IMR-90 (cell line): ENCODE data around the gene TRPC4AP. TPM values are rescaled to one million over a fixed set of nuclear protein-coding genes. Genes with fewer than 3 reads are reported as not detected.

ENCODE experiments used
- ATAC-seq: fragments of 200-7000 bp; cut with Tn5 transposase; 2 replicates; pipeline ENCODE4 v1.9.1; 2020; ENCODE audit warnings: low read depth, mild to moderate bottlenecking, moderate library complexity
- BruUV-seq: library from RNA; stranded (reverse); fragments of 400-500 nt; replicated peaks from 2 replicates; lab custom pipeline; 2021; lab: Mats Ljungman, UMichigan
- CTCF ChIA-PET: fragments of 300-600 bp; formaldehyde crosslinking; extraction: SDS; loops from one replicate; lab custom pipeline; 2021; ENCODE audit warnings: antibody characterized with exemption; lab: Yijun Ruan, JAX
- POLR2A ChIA-PET: fragments of 300-600 bp; sonication (Branson Sonifier 250); formaldehyde crosslinking; loops from one replicate; lab custom pipeline; 2022; ENCODE audit warnings: antibody characterized with exemption; ENCODE audit not compliant: unreplicated experiment; lab: Charles Lee
- DNase-seq: peaks from one replicate; pipeline ENCODE4 v3.0.0; 2013
- H2AFZ ChIP-seq: replicated peaks from 2 replicates; pipeline ENCODE3; 2013; ENCODE audit warnings: low read length, mild to moderate bottlenecking; ENCODE audit not compliant: poor library complexity
- H2AK5ac ChIP-seq: 2 replicates; pipeline ENCODE4 v1.6.1; 2013; ENCODE audit warnings: low read depth, low read length, inconsistent platforms
- H2AK9ac ChIP-seq: replicated peaks from 2 replicates; pipeline ENCODE3; 2013; ENCODE audit warnings: mild to moderate bottlenecking, low read depth, low read length, moderate library complexity; ENCODE audit not compliant: poor library complexity
- H2BK120ac ChIP-seq: 2 replicates; pipeline ENCODE4 v1.6.1; 2013; ENCODE audit warnings: low read depth, low read length, inconsistent platforms
- H2BK15ac ChIP-seq: 3 replicates; pipeline ENCODE4 v1.6.1; 2013; ENCODE audit warnings: low read depth, low read length, inconsistent platforms
- H2BK20ac ChIP-seq: 2 replicates; pipeline ENCODE4 v1.6.1; 2013; ENCODE audit warnings: low read depth, mild to moderate bottlenecking, inconsistent platforms, low read length, moderate library complexity
- H2BK5ac ChIP-seq: 2 replicates; pipeline ENCODE4 v1.6.1; 2013; ENCODE audit warnings: mild to moderate bottlenecking, low read depth, low read length, inconsistent platforms; ENCODE audit not compliant: poor library complexity, severe bottlenecking
- H3K14ac ChIP-seq: replicated peaks from 2 replicates; pipeline ENCODE4 v1.6.1; 2013; ENCODE audit warnings: low read depth, low read length, inconsistent platforms
- H3K18ac ChIP-seq: 2 replicates; pipeline ENCODE4 v1.6.1; 2013; ENCODE audit warnings: low read depth, low read length, control low read depth
- H3K23ac ChIP-seq: 2 replicates; pipeline ENCODE4 v1.6.1; 2013; ENCODE audit warnings: low read depth, low read length, inconsistent platforms
- H3K27ac ChIP-seq: 2 replicates; pipeline ENCODE4 v1.5.1; 2013; ENCODE audit warnings: mild to moderate bottlenecking, control low read depth, low read length; ENCODE audit not compliant: insufficient read depth
- H3K27me3 ChIP-seq: 2 replicates; pipeline ENCODE4 v1.6.1; 2013; ENCODE audit warnings: low read length; ENCODE audit not compliant: control insufficient read depth, insufficient read depth
- H3K36me3 ChIP-seq: 2 replicates; pipeline ENCODE4 v1.6.1; 2013; ENCODE audit warnings: low read length, mixed read lengths; ENCODE audit not compliant: control insufficient read depth, insufficient read depth
- H3K4ac ChIP-seq: 2 replicates; pipeline ENCODE4 v1.6.1; 2013; ENCODE audit warnings: low read depth, low read length, inconsistent platforms
- H3K4me1 ChIP-seq: 2 replicates; pipeline ENCODE4 v1.6.1; 2013; ENCODE audit warnings: low read length, mixed read lengths; ENCODE audit not compliant: control insufficient read depth, insufficient read depth
- H3K4me2 ChIP-seq: 2 replicates; pipeline ENCODE4 v1.6.1; 2013; ENCODE audit warnings: low read depth, mild to moderate bottlenecking, control low read depth, low read length, moderate library complexity
- H3K4me3 ChIP-seq: 2 replicates; pipeline ENCODE4 v1.5.1; 2013; ENCODE audit warnings: low read depth, mild to moderate bottlenecking, control low read depth, low read length, moderate library complexity; ENCODE audit not compliant: insufficient read depth
- H3K56ac ChIP-seq: 2 replicates; pipeline ENCODE4 v1.6.1; 2013; ENCODE audit warnings: low read length, inconsistent platforms; ENCODE audit not compliant: insufficient read depth; ENCODE audit errors: extremely low read depth
- H3K79me1 ChIP-seq, 2 experiments: 2 replicates each; pipeline ENCODE4 v1.6.1; 2013; ENCODE audit warnings: low read length in 2 of 2, inconsistent platforms in 1 of 2, low read depth in 1 of 2
- H3K9ac ChIP-seq: 2 replicates; pipeline ENCODE4 v1.6.1; 2013; ENCODE audit warnings: low read depth, low read length, control low read depth
- H3K9me1 ChIP-seq: 2 replicates; pipeline ENCODE4 v1.6.1; 2013; ENCODE audit warnings: low read length, inconsistent platforms; ENCODE audit not compliant: insufficient read depth
- H3K9me3 ChIP-seq: 2 replicates; pipeline ENCODE4 v1.6.1; 2013; ENCODE audit warnings: low read length; ENCODE audit not compliant: control insufficient read depth, insufficient read depth
- H4K20me1 ChIP-seq: 2 replicates; pipeline ENCODE4 v1.6.1; 2013; ENCODE audit warnings: low read length, inconsistent platforms; ENCODE audit not compliant: insufficient read depth
- H4K5ac ChIP-seq: 2 replicates; pipeline ENCODE4 v1.6.1; 2013; ENCODE audit warnings: mild to moderate bottlenecking, low read depth, low read length, control low read depth
- H4K8ac ChIP-seq, 2 experiments: 2 replicates each; pipeline ENCODE4 v1.6.1; 2013; ENCODE audit warnings: low read depth in 2 of 2, low read length in 2 of 2, control low read depth in 1 of 2, inconsistent platforms in 1 of 2
- H4K91ac ChIP-seq: 2 replicates; pipeline ENCODE4 v1.6.1; 2013; ENCODE audit warnings: low read depth, low read length, inconsistent platforms; ENCODE audit not compliant: insufficient read depth
- BHLHE40 ChIP-seq: fragments of 150-350 bp; IDR thresholded peaks from 2 replicates; pipeline ENCODE4 v1.6.1; 2016; ENCODE audit warnings: mild to moderate bottlenecking, low read depth, low read length
- CEBPB ChIP-seq: IDR thresholded peaks from 2 replicates; pipeline ENCODE4 v1.6.1; 2012; ENCODE audit warnings: low read depth, low read length, improper control_type of control experiment
- CHD1 ChIP-seq: IDR thresholded peaks from 2 replicates; pipeline ENCODE4 v1.6.1; 2012; ENCODE audit warnings: low read depth, low read length, improper control_type of control experiment
- CTCF ChIP-seq: conservative IDR thresholded peaks from 2 replicates; pipeline ENCODE4 v1.5.1; 2012; ENCODE audit warnings: mild to moderate bottlenecking, low read depth, low read length, improper control_type of control experiment
- ELK1 ChIP-seq: fragments of 150-350 bp; IDR thresholded peaks from 2 replicates; pipeline ENCODE4 v1.6.1; 2016; ENCODE audit warnings: low read depth, mild to moderate bottlenecking, low read length, moderate library complexity, borderline replicate concordance
- MAFK ChIP-seq: IDR thresholded peaks from 2 replicates; pipeline ENCODE4 v1.6.1; 2012; ENCODE audit warnings: low read depth, low read length, improper control_type of control experiment
- MAZ ChIP-seq: IDR thresholded peaks from 2 replicates; pipeline ENCODE4 v1.6.1; 2012; ENCODE audit warnings: low read depth, mild to moderate bottlenecking, low read length, improper control_type of control experiment, moderate library complexity, borderline replicate concordance
- NFE2L2 ChIP-seq: fragments of 150-350 bp; IDR thresholded peaks from 2 replicates; pipeline ENCODE4 v1.6.1; 2016; ENCODE audit warnings: low read depth, mild to moderate bottlenecking, low read length
- POLR2A ChIP-seq: IDR thresholded peaks from 2 replicates; pipeline ENCODE4 v1.6.1; 2012; ENCODE audit warnings: mild to moderate bottlenecking, low read depth, low read length
- RAD21 ChIP-seq: IDR thresholded peaks from 2 replicates; pipeline ENCODE4 v1.6.1; 2012; ENCODE audit warnings: low read length, improper control_type of control experiment
- RCOR1 ChIP-seq: IDR thresholded peaks from 2 replicates; pipeline ENCODE4 v1.6.1; 2012; ENCODE audit warnings: mild to moderate bottlenecking, low read length, improper control_type of control experiment; ENCODE audit not compliant: insufficient replicate concordance
- RFX5 ChIP-seq: IDR thresholded peaks from 2 replicates; pipeline ENCODE4 v1.8.0; 2012; ENCODE audit warnings: low read depth, mild to moderate bottlenecking, low read length, moderate library complexity
- SMC3 ChIP-seq: fragments of 150-350 bp; IDR thresholded peaks from 2 replicates; pipeline ENCODE4 v1.6.1; 2016; ENCODE audit warnings: low read depth, mild to moderate bottlenecking, antibody characterized with exemption, low read length, moderate library complexity
- WGBS, 2 experiments: methylation state at CpG; one replicate each; pipeline versions ENCODE4 v1.1.5 to v1.1.7; 2013; ENCODE audit warnings: missing lambda C conversion rate in 2 of 2; ENCODE audit not compliant: insufficient read length in 1 of 2; ENCODE audit errors: extremely low coverage in 2 of 2; 5-methylcytosine and 5-hydroxymethylcytosine counted together
- dilution Hi-C: fragments of 300-500 bp; cut with HindIII; formaldehyde crosslinking; loops from one replicate; pipeline ENCODE4 v1.14.3; 2018; ENCODE audit warnings: low sequenced_read_pairs; ENCODE audit not compliant: unreplicated experiment
- in situ Hi-C: fragments of 300-500 bp; cut with MboI; formaldehyde crosslinking; loops from 3 replicates; pipeline ENCODE4 v1.14.3; 2019; ENCODE audit warnings: low sequenced_read_pairs, inconsistent platforms, mixed read lengths
- intact Hi-C: fragments of 100-400 bp; cut with micrococcal nuclease; formaldehyde crosslinking; loops from 2 replicates; pipeline ENCODE4 v1.10.0; 2022
- polyA plus RNA-seq, 3 experiments: library from polyadenylated mRNA; depleted of rRNA; stranded (reverse); fragments of >200 nt; gene quantifications; 2 replicates each; pipeline ENCODE4 v1.2.3, GENCODE V29; 2012; ENCODE audit warnings: low replicate concordance in 1 of 3
- total RNA-seq: library from RNA; depleted of rRNA; stranded (reverse); fragments of >200 nt; gene quantifications from 2 replicates; pipeline ENCODE4 v1.2.3, GENCODE V29; 2012
- TF ChIP-seq, protein P1 (sequence below): fragments of 150-350 bp; IDR thresholded peaks from 2 replicates; pipeline ENCODE4 v1.6.1; 2017; ENCODE audit warnings: mild to moderate bottlenecking, antibody characterized with exemption, low read length, low read depth

Gene TRPC4AP
- total and polyA plus RNA-seq, 2 of the 4 experiments (the other 2 are of a cell fraction), result 41.0 to 81.0 TPM

DNA sequence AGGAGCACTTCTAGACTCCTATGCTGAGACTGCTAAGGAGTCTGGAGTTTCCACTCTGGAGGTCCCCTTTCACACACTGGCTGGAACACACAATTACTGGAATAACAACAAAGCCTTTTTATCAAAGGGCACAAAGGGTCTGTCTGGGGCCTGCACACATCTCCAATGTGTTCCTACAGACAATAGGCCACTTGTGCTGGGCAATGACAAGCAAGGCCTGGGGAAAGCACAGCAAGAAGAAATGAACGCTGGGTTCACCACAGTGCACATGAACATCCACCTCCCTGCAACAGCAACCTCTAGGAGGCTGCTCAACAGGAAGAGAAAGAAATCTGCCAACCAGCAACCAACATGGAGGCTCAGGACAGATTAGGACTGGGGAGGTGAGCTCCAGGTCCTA, 43.9 kb downstream of the TRPC4AP start:
- H3K4me1 ChIP-seq, result peaks cover 2% of the 10 kb centered on the region; the same call in 1 of the 2 replicates
- no CpG with 5 or more reads among the region's 1 CpG for WGBS, 2 experiments
- no peak overlapping the region for H3K56ac ChIP-seq
- no peak overlapping the region for H2BK15ac ChIP-seq
- no peak overlapping the region for H3K27ac ChIP-seq
- H4K91ac ChIP-seq, result no peak overlapping the region
- no peak overlapping the region for H3K9ac ChIP-seq
- H4K5ac ChIP-seq, result no peak overlapping the region
- ATAC-seq (no peak), DNase-seq (no peak)
- dilution Hi-C loops (no loop called here), intact Hi-C loops (no loop called here), in situ Hi-C loops (no loop called here)
- H2BK120ac ChIP-seq, result no peak overlapping the region
- H3K18ac ChIP-seq, result no peak overlapping the region
- BruUV-seq, result no TSS peak
- peaks cover 33 to 72% of the 10 kb centered on the region in 2 experiments for H3K79me1 ChIP-seq
- H2AK9ac ChIP-seq, result no peak overlapping the region
- no peak overlapping the region for H3K23ac ChIP-seq
- no peak overlapping the region for H4K8ac ChIP-seq
- H3K4ac ChIP-seq, result no peak overlapping the region
- ChIA-PET POLR2A (no interaction called here), CTCF (no interaction called here)
- peaks cover 19% of the 10 kb centered on the region for H3K9me1 ChIP-seq
- no peaks in the 10 kb centered on the region for H3K9me3 ChIP-seq
- no peak overlapping the region for H3K4me3 ChIP-seq
- no peak overlapping the region for H3K4me2 ChIP-seq
- no peak overlapping the region for H2BK20ac ChIP-seq
- no peak overlapping the region for H2AK5ac ChIP-seq
- TF ChIP-seq MAFK (no peak), CTCF (no peak), RCOR1 (no peak), POLR2A (no peak), MAZ (no peak), SMC3 (no peak), RFX5 (no peak), ELK1 (no peak), NFE2L2 (no peak), RAD21 (no peak), CHD1 (no peak), BHLHE40 (no peak), CEBPB (no peak)
- TF ChIP-seq, protein P1, sequence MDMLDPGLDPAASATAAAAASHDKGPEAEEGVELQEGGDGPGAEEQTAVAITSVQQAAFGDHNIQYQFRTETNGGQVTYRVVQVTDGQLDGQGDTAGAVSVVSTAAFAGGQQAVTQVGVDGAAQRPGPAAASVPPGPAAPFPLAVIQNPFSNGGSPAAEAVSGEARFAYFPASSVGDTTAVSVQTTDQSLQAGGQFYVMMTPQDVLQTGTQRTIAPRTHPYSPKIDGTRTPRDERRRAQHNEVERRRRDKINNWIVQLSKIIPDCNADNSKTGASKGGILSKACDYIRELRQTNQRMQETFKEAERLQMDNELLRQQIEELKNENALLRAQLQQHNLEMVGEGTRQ, result no peak
- H2AFZ ChIP-seq, result no peak overlapping the region
- no peak overlapping the region for H3K14ac ChIP-seq
- peaks cover 32% of the 10 kb centered on the region for H3K36me3 ChIP-seq
- no peak overlapping the region for H2BK5ac ChIP-seq
- H3K27me3 ChIP-seq, result no peaks in the 10 kb centered on the region
- H4K20me1 ChIP-seq, result peaks cover 11% of the 10 kb centered on the region
